Common myeloid progenitor, CD34-positive (primary cell): ENCODE measurements around the gene BSCL2.

Experiments
- CTCF ChIA-PET: fragments of 350-600 bp; sonication (Branson Sonifier 250); formaldehyde crosslinking; loops from one replicate; lab custom pipeline; 2021; ENCODE audit warnings: antibody characterized with exemption; lab: Charles Lee
- POLR2A ChIA-PET: fragments of 350-600 bp; sonication (Branson Sonifier 250); formaldehyde crosslinking; loops from one replicate; lab custom pipeline; 2021; ENCODE audit warnings: antibody characterized with exemption; lab: Charles Lee
- DNase-seq, 3 donors: peaks; one replicate each; pipeline versions ENCODE4 v3.0.0 to v3.0.0-alpha.2; 2013
- H3K27ac ChIP-seq, 2 experiments: 1 replicate in 1 of 2; 2 replicates in 1 of 2; pipeline ENCODE4 v1.7.0; 2013; ENCODE audit warnings: inconsistent platforms in 2 of 2, low read length in 2 of 2, mild to moderate bottlenecking in 2 of 2, low read depth in 1 of 2, moderate library complexity in 1 of 2; ENCODE audit not compliant: severe bottlenecking in 2 of 2, insufficient read depth in 1 of 2, poor library complexity in 1 of 2
- H3K27me3 ChIP-seq, 5 experiments: replicated peaks in 2 of 5; 1 replicate in 3 of 5; 2 replicates in 2 of 5; pipeline versions ENCODE4 v1.6.1 to v1.7.0; 2013; ENCODE audit warnings: low read length in 4 of 5, mild to moderate bottlenecking in 2 of 5, moderate library complexity in 2 of 5, inconsistent platforms in 1 of 5; ENCODE audit not compliant: insufficient read depth in 5 of 5, control insufficient read depth in 4 of 5
- H3K36me3 ChIP-seq, 4 experiments: 1 replicate in 2 of 4; 2 replicates in 2 of 4; pipeline versions ENCODE4 v1.6.1 to v1.7.0; 2013; ENCODE audit warnings: low read length in 3 of 4, control low read depth in 1 of 4, mild to moderate bottlenecking in 1 of 4; ENCODE audit not compliant: control insufficient read depth in 4 of 4, insufficient read depth in 4 of 4
- H3K4me1 ChIP-seq, 4 experiments: 1 replicate in 3 of 4; 2 replicates in 1 of 4; pipeline versions ENCODE4 v1.6.1 to v1.7.1; 2013; ENCODE audit warnings: low read length in 3 of 4, mild to moderate bottlenecking in 3 of 4, control low read depth in 1 of 4, inconsistent platforms in 1 of 4, moderate library complexity in 1 of 4; ENCODE audit not compliant: control insufficient read depth in 4 of 4, insufficient read depth in 4 of 4; ENCODE audit errors: control extremely low read depth in 1 of 4
- H3K4me3 ChIP-seq, 7 experiments: 1 replicate in 4 of 7; 2 replicates in 3 of 7; pipeline versions ENCODE4 v1.5.1 to v1.7.0; 2013; ENCODE audit warnings: mild to moderate bottlenecking in 7 of 7, low read length in 6 of 7, moderate library complexity in 6 of 7, inconsistent platforms in 2 of 7, low read depth in 2 of 7, control low read depth in 1 of 7; ENCODE audit not compliant: insufficient read depth in 4 of 7, control insufficient read depth in 1 of 7; ENCODE audit errors: extremely low read depth in 1 of 7
- H3K9me3 ChIP-seq, 5 experiments: 1 replicate in 4 of 5; 2 replicates in 1 of 5; pipeline versions ENCODE4 v1.6.1 to v1.7.1; 2013; ENCODE audit warnings: low read length in 4 of 5, mild to moderate bottlenecking in 2 of 5, inconsistent platforms in 1 of 5, low read depth in 1 of 5, moderate library complexity in 1 of 5; ENCODE audit not compliant: control insufficient read depth in 4 of 5, insufficient read depth in 2 of 5; ENCODE audit errors: control extremely low read depth in 1 of 5
- WGBS: methylation state at CpG from one replicate; pipeline ENCODE4 v1.1.5; 2013; ENCODE audit not compliant: insufficient coverage; 5-methylcytosine and 5-hydroxymethylcytosine counted together

The BSCL2 gene

GRCh38 chr11:62727872-62728170 is 20.6 kb upstream of the BSCL2 start:
- H3K36me3 ChIP-seq = peaks cover 2 to 31% (median 13%) of the 10 kb centered on the region in 4 experiments
- H3K4me1 ChIP-seq = peaks cover 23 to 47% (median 41%) of the 10 kb centered on the region in 4 experiments
- ChIA-PET POLR2A (interaction anchor here (0.6 to 3.8 kb wide), 19 partner anchors 15 to 331 kb away, joined by 3 to 22 read pairs (median 4); partner anchors contain the start of genes INTS5, LBHD1, NXF1 and POLR2G), CTCF (interaction anchor here (0.8 to 5.4 kb wide), 6 partner anchors 9 to 60 kb away, joined by 3 to 22 read pairs (median 3); partner anchors contain the start of genes TMEM179B and ZBTB3)
- DNase-seq = peak; percentile 98
- 0% methylated on average over 9 of the region's 20 CpGs for WGBS
- H3K9me3 ChIP-seq = no peaks in the 10 kb centered on the region
- peak overlapping the region; percentile 84 to 95 for H3K27ac ChIP-seq
- H3K4me3 ChIP-seq = peak overlapping the region; percentile 83 to 100 (median 89)
- no peaks in the 10 kb centered on the region for H3K27me3 ChIP-seq

GRCh38 chr11:62727165-62727871 is 20.1 kb upstream of the BSCL2 start, which contains the start of gene HNRNPUL2:
Gene HNRNPUL2 (minus strand): TSS chr11:62727457. CDS start chr11:62727156, 301 bp downstream.
- H3K36me3 ChIP-seq = peaks cover 5 to 36% (median 18%) of the 10 kb centered on the region in 4 experiments
- H3K4me1 ChIP-seq = peaks cover 23 to 47% (median 41%) of the 10 kb centered on the region in 4 experiments
- DNase-seq = peak; percentile 100
- CTCF ChIA-PET = interaction anchor here (0.6 to 1.7 kb wide), 9 partner anchors 9 to 51 kb away, joined by 3 to 5 read pairs (median 3); partner anchors contain the start of gene ZBTB3
- WGBS = 0% methylated on average over 42 of the region's 72 CpGs
- H3K9me3 ChIP-seq = no peaks in the 10 kb centered on the region
- POLR2A ChIA-PET = interaction anchor here (0.6 to 3.8 kb wide), 20 partner anchors 11 to 331 kb away, joined by 3 to 22 read pairs (median 4); partner anchors contain the start of genes INTS5, LBHD1, NXF1 and POLR2G
- peak within 1 kb of the TSS; percentile 84 to 95 for H3K27ac ChIP-seq
- H3K27me3 ChIP-seq = no peaks in the 10 kb centered on the region
- H3K4me3 ChIP-seq = peak within 1 kb of the TSS; percentile 83 to 100 (median 89)

GRCh38 chr11:62726915-62727164 is 19.6 kb upstream of the BSCL2 start:
- Histone ChIP-seq H3K36me3 (peaks cover 7 to 41% (median 22%) of the 10 kb centered on the region in 4 experiments), H3K4me3 (peak overlapping the region; percentile 83 to 100 (median 89)), H3K4me1 (peaks cover 23 to 47% (median 41%) of the 10 kb centered on the region in 4 experiments), H3K9me3 (no peaks in the 10 kb centered on the region), H3K27ac (peak overlapping the region; percentile 69 to 95), H3K27me3 (no peaks in the 10 kb centered on the region)
- ChIA-PET CTCF (interaction anchor here (0.6 to 1.7 kb wide), 8 partner anchors 9 to 50 kb away, joined by 3 to 5 read pairs (median 3); partner anchors contain the start of gene ZBTB3), POLR2A (interaction anchor here (0.7 to 3.8 kb wide), 9 partner anchors 11 to 127 kb away, joined by 3 to 22 read pairs (median 6); partner anchors contain the start of genes STX5 and TMEM223)
- no peak for DNase-seq
- WGBS = 0% methylated on average over 25 of the region's 37 CpGs

- peaks cover 11 to 45% (median 27%) of the 10 kb centered on the region in 4 experiments for H3K36me3 ChIP-seq
- no peak for DNase-seq
- peaks cover 23 to 47% (median 41%) of the 10 kb centered on the region in 4 experiments for H3K4me1 ChIP-seq
- under 1% methylated on average over 49 of the region's 51 CpGs for WGBS
- POLR2A ChIA-PET = interaction anchor here (0.7 to 3.8 kb wide), 6 partner anchors 12 to 115 kb away, joined by 3 to 22 read pairs (median 8); partner anchors contain the start of genes C11orf98, CSKMT and STX5
- no peaks in the 10 kb centered on the region for H3K9me3 ChIP-seq
- H3K4me3 ChIP-seq = peak overlapping the region; percentile 83 to 100 (median 89)
- H3K27me3 ChIP-seq = no peaks in the 10 kb centered on the region
- peak overlapping the region; percentile 69 to 95 for H3K27ac ChIP-seq
- CTCF ChIA-PET = interaction anchor here (0.6 to 1.7 kb wide), 11 partner anchors 9 to 124 kb away, joined by 3 to 5 read pairs (median 3); partner anchors contain the start of genes C11orf98 and CSKMT
Measured at GRCh38 chr11:62726156-62726914, 19.1 kb upstream of the BSCL2 start.

- H3K36me3 ChIP-seq = peaks cover 17 to 48% (median 32%) of the 10 kb centered on the region in 4 experiments
Measured at GRCh38 chr11:62725646-62726045, 18.4 kb upstream of the BSCL2 start.

GRCh38 chr11:62724171-62724570 is 16.9 kb upstream of the BSCL2 start:
- CTCF ChIA-PET = interaction anchor here (1.4 to 2.7 kb wide), 6 partner anchors 8 to 43 kb away, joined by 3 to 9 read pairs (median 8); no protein-coding TSS in a partner anchor
- 94% methylated on average over 8 of the region's 8 CpGs for WGBS
- H3K9me3 ChIP-seq = no peaks in the 10 kb centered on the region
- POLR2A ChIA-PET = no interaction called here
- peaks cover 25 to 63% (median 45%) of the 10 kb centered on the region in 4 experiments for H3K36me3 ChIP-seq
- H3K4me3 ChIP-seq = peak overlapping the region in 2 of 7 experiments; percentile 83 to 100
- DNase-seq = no peak
- H3K27ac ChIP-seq = peak overlapping the region in 1 of 2 experiments; percentile 26
- H3K4me1 ChIP-seq = peaks cover 19 to 33% (median 25%) of the 10 kb centered on the region in 4 experiments
- no peaks in the 10 kb centered on the region for H3K27me3 ChIP-seq

More at GRCh38 chr11:62725646-62726045, 18.4 kb upstream of the BSCL2 start:
- Histone ChIP-seq H3K4me1 (peaks cover 23 to 44% (median 37%) of the 10 kb centered on the region in 4 experiments), H3K27ac (peak overlapping the region; percentile 69 to 95), H3K27me3 (no peaks in the 10 kb centered on the region), H3K4me3 (peak overlapping the region in 6 of 7 experiments; percentile 83 to 100 (median 91)), H3K9me3 (no peaks in the 10 kb centered on the region)
- ChIA-PET CTCF (interaction anchor here (0.6 to 1.7 kb wide), 7 partner anchors 12 to 125 kb away, joined by 3 to 5 read pairs (median 3); partner anchors contain the start of genes C11orf98 and CSKMT), POLR2A (interaction anchor here (0.8 to 3.8 kb wide), 2 partner anchors 16 to 60 kb away, joined by 5 to 22 read pairs; partner anchors contain the start of genes C11orf98 and CSKMT)
- WGBS = 0% methylated on average over 7 of the region's 7 CpGs
- no peak for DNase-seq
